Panc1 (cell line): ENCODE results near the gene SARNP.

ENCODE experiments used
- POLR2AphosphoS5 ChIP-seq: IDR thresholded peaks from 2 replicates; pipeline ENCODE4 v1.6.1; 2012; ENCODE audit warnings: mild to moderate bottlenecking, low read depth, low read length, moderate library complexity
- SIN3A ChIP-seq: IDR thresholded peaks from 2 replicates; pipeline ENCODE4 v1.6.1; 2012; ENCODE audit warnings: low read depth, mild to moderate bottlenecking, low read length, moderate library complexity, borderline replicate concordance; ENCODE audit not compliant: insufficient read depth
- TF ChIP-seq, protein P1 (sequence below): fragments of 450-650 bp; IDR thresholded peaks from 2 replicates; pipeline ENCODE4 v1.5.1; 2017; ENCODE audit warnings: mild to moderate bottlenecking
- TF ChIP-seq, protein P2 (sequence below), 2 experiments: IDR thresholded peaks; 2 replicates each; pipeline ENCODE4 v1.6.1; 2011 to 2012; ENCODE audit warnings: low read depth in 2 of 2, control low read depth in 1 of 2, low read length in 1 of 2, mild to moderate bottlenecking in 1 of 2, moderate library complexity in 1 of 2; ENCODE audit not compliant: insufficient read depth in 1 of 2

DNA sequence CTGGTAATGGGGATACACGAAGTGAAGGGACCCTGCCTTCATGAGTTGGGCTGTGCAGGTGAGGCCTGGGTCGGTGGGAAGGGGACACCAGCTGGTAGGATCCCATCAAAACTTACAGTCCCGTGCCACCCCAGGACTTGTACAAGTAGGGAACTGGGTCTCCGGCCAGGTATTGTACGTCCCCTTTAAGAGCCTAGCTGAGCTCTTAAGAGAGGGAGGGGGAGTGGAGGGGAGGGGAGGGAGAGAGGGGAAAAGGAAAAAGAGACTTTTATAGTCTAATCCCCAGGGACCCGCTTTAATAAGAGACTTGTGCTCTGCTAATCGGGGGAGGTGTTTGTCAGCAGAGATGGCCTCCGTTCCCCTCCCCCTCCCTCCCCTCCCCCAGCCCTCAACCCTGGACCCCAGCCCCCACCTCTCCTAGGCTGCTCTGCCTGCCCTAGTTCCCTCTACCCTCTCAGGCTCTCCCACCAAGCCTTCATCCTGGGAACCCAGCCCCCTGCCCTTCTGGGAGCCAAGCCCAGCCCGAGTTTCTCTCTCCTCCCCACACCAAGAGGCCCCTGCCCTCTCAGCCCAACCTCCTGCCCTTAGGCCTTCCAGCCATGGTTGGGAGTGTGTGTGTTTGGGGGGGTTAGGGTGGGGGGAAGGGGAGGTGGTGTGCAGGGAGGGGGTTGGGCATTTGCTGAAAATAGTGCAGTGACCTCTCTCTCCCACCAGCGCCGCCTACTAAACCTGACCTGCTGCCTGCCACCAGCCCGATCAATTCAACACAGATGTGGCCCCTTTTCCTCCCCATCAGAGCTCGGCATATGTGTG lies 72.0 kb downstream of the SARNP start:
- TF ChIP-seq, protein P1, sequence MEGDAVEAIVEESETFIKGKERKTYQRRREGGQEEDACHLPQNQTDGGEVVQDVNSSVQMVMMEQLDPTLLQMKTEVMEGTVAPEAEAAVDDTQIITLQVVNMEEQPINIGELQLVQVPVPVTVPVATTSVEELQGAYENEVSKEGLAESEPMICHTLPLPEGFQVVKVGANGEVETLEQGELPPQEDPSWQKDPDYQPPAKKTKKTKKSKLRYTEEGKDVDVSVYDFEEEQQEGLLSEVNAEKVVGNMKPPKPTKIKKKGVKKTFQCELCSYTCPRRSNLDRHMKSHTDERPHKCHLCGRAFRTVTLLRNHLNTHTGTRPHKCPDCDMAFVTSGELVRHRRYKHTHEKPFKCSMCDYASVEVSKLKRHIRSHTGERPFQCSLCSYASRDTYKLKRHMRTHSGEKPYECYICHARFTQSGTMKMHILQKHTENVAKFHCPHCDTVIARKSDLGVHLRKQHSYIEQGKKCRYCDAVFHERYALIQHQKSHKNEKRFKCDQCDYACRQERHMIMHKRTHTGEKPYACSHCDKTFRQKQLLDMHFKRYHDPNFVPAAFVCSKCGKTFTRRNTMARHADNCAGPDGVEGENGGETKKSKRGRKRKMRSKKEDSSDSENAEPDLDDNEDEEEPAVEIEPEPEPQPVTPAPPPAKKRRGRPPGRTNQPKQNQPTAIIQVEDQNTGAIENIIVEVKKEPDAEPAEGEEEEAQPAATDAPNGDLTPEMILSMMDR, result no peak
- TF ChIP-seq POLR2AphosphoS5 (no peak), SIN3A (no peak)
- TF ChIP-seq, protein P2, sequence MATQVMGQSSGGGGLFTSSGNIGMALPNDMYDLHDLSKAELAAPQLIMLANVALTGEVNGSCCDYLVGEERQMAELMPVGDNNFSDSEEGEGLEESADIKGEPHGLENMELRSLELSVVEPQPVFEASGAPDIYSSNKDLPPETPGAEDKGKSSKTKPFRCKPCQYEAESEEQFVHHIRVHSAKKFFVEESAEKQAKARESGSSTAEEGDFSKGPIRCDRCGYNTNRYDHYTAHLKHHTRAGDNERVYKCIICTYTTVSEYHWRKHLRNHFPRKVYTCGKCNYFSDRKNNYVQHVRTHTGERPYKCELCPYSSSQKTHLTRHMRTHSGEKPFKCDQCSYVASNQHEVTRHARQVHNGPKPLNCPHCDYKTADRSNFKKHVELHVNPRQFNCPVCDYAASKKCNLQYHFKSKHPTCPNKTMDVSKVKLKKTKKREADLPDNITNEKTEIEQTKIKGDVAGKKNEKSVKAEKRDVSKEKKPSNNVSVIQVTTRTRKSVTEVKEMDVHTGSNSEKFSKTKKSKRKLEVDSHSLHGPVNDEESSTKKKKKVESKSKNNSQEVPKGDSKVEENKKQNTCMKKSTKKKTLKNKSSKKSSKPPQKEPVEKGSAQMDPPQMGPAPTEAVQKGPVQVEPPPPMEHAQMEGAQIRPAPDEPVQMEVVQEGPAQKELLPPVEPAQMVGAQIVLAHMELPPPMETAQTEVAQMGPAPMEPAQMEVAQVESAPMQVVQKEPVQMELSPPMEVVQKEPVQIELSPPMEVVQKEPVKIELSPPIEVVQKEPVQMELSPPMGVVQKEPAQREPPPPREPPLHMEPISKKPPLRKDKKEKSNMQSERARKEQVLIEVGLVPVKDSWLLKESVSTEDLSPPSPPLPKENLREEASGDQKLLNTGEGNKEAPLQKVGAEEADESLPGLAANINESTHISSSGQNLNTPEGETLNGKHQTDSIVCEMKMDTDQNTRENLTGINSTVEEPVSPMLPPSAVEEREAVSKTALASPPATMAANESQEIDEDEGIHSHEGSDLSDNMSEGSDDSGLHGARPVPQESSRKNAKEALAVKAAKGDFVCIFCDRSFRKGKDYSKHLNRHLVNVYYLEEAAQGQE (IDR thresholded peaks at IDR 0.05; ENCODE audit: insufficient read depth in 1 of 2, low read depth in 2 of 2, low read length in 1 of 2), result no peak
